Esophagus muscularis mucosa (tissue), 3 donors: ENCODE data around the gene ITGA5.
A peak's percentile ranks its signal among the peaks of the same experiment; 100 is the strongest.

Source experiments
- CTCF ChIP-seq, 3 experiments: fragments of 200-600 bp in 2 of 3; fragments of 450-650 bp in 1 of 3; sonication (generic) in 2 of 3; IDR thresholded peaks; one replicate each; pipeline ENCODE4 v1.5.1; 2017 to 2019; ENCODE audit warnings: antibody characterized with exemption in 3 of 3, mild to moderate bottlenecking in 2 of 3, moderate library complexity in 1 of 3
- POLR2AphosphoS5 ChIP-seq, 2 donors: sonication (generic); formaldehyde crosslinking; IDR thresholded peaks; one replicate each; pipeline ENCODE4 v1.6.1; 2017; ENCODE audit warnings: antibody characterized with exemption in 2 of 2

DNA sequence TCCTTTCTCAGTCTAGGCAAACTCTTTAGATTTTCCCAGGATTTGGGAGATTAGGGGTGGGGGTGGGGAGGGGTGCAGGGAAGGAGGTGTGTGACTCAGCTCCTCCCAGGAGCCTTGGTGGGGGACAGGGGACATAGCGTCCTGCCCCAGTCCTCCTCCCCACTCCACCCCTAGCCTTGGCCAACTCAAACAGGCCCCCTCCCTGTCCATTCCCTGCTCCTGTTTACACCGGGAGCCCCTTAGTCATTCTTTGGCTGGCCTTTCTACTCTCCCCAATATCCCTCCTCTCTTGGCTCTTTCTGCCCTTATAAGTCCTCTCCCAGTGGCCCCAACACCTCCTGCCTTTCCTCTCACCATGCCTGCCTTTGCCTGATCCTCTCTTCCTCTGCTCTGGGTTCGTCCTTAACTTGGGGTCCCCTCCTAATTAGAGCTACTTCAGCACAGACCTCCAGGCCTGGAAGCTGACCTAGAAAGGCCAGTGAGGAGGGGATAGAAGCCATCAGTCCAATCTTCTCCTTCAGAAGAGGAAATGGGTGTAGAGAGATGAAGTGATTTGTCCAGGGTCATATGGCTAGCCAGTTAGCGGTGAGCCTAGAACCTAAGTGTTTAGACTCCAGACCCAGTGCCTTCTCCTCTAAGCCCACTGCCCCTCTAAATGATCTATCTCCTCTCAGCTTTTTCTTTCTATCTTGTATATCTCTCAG, 2.3 kb upstream of the ITGA5 start:
- TF ChIP-seq POLR2AphosphoS5 (IDR thresholded peaks at IDR 0.05) (peak; percentile 72 to 81), CTCF (IDR thresholded peaks at IDR 0.05) (no peak)
